HG02642 (cell line): ENCODE data around the gene CENPP.

ENCODE experiments used
- ATAC-seq: cut with Tn5 transposase; IDR thresholded peaks from one replicate; pipeline ENCODE4 v1.9.1; 2021; ENCODE audit warnings: mild to moderate bottlenecking; ENCODE audit not compliant: unreplicated experiment, poor library complexity

CENPP gene

DNA sequence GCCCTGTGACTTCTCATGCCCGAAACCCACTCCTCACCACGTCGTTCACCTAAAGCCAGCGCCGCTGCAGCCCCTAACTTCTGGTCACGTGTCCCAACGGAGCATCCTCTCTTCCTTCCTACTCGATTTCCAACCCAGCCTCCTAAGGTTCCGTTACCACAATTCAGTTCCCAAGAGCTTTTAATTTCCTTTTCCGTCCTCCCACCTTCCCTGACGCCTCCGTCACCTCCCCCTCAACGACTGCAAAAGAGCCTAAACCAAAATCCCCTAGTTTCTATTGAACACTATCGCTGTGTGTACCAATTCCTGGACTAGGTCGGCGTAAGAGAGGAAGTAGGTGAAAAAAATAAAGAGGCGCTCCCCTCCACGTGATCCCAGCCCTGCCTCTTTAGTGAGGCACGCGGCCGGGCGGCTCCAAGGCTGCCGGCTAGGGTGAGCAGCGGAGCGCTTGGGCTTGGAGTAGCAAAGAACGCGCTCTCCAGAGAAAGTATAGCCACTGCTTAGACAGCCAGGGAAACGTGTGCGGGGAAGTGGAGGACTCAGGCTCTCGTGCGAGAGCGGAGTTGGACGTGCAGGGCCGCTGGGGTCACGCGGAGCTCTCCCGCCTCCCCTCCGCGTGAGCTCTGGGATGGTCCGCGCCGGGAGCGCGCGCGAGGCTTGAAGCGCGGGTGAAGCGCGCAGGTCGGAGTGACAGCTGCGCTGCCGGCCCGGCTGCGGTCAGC is at the start of gene CENPP, which contains the start of gene NOL8:
Gene CENPP, plus strand, starts transcription at position 685 of the 722 bp plus-strand sequence.
Gene NOL8, minus strand, starts transcription at position 82 of the 722 bp plus-strand sequence. CDS start 1,189 bp downstream, outside the sequence.
- ATAC-seq = peak; percentile 92

DNA sequence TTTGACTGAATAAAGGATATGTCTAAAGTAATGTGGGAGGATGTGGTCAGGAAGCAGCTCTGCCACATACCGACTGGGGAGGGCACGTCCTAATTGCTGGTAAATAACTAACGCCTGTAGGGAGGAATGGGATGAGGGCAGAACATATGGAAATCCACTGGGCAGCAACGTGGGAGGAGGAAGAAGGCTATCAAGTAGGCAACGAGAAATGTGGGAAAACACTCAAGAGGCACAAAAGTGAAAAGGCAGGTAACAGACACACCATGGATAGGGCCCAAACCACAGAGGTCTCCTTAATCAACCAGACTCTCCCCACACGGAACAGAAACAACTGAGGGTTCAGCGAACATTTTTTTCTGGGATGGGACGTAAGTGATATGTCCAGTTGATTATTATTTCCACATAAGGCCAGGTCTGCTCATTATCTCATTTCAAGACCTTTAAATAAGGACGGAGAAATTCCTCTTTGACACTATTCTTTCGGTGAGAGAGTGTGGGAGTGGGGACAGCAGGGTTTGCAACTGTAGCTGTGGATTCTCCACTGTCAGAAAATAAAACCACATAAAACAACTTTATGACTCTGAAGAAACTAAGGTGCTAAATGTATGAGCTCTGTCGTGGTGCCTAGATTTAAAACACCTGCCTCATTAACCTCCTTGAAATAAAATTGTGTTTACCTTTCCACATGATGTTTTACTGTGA is 49.3 kb upstream of the CENPP start:
- no peak for ATAC-seq

DNA sequence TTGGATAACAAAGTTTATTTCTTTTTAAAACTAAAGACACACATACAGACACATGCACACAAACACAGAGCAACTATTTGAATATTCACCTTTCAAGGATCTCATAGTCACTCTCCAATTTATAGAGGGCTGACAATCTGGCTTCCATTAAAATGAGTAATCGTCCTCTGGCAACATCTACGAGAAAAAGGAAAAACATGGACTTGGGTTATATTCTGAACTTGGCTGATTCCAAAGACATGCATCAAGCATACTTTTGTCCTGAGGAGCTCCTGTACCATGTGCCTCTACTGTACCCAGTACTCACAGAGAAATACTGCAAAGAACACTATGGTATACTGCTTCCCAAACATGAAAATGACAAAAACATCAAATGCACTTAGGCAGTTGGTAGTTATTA is 47.6 kb upstream of the CENPP start:
- ATAC-seq = no peak

DNA sequence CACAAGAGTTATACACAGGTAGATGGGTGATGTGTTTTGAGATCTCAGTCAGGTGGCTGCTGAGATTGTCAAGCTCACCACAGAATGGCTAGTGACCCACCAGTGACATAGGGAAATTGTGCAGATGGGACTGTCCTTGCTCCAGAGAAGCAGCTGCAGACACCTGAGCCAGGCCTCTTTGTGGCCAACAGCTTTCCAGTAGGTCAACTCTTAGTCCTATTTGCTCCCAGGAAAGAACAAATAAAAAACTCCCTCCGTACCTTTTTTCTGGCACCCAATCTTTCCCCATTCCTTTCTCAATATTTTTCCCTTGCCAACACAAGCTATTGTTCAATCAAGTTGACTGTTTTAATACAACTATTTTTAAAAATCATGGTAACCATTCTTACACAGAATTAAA is 46.5 kb upstream of the CENPP start:
- ATAC-seq = no peak

DNA sequence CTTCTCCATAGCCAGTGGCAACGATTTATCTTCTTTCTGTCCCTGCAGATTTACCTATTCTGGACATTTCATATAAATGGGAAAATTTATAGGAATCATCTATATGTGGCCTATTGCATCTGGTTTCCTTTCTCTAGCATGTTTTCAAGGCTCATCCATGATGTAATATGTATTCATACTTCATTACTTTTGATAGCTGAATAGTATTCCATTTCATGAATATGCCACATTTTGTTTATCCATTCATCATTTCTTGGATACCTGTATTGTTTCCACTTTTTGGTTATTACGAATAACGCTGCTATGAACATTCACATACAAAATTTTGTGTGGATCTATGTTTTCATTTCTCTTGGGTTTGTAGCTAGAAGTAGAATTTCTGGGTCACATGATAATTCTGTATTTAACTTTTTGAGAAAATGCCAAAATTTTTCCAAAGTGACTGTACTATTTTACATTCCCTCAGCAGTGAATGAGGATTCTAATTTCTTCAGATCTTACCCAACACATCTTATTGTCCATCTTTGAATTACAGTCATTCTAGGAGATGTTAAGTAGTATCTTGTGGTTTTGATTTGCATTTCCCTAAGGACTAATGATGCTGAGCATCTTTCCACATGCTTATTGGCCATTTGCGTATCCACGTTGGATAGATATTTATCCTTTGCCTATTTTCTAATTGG is 35.9 kb upstream of the CENPP start:
- no peak for ATAC-seq

DNA sequence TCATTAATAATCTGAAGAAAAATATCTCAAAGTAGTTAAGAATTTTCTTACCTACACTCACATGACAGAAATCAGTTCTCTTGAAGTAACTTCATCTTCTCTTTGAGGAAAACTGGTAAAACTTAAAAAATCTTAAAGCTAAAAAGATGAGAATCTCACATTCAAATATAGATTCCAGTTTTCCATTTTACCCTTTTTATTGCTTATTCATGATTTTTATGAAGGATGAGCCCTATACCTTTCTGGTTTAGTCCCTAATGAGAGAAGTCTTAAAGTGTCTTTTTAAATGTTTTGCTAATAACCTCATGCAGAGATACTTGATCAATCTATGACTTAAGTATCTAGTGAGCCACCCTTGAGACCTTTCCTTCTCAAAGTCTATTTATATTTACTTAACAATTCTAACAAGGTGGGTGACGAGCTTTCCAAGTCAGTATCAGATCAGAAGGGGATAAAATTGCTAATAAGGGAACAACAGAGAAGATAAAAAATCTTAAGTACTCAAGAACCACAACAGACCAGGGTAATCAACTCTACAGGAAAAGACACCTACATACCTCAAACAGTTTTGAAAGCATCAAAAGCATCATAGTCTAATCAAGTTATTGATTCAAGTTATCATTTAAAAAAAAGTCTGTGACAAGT is 34.8 kb upstream of the CENPP start:
- ATAC-seq = no peak

DNA sequence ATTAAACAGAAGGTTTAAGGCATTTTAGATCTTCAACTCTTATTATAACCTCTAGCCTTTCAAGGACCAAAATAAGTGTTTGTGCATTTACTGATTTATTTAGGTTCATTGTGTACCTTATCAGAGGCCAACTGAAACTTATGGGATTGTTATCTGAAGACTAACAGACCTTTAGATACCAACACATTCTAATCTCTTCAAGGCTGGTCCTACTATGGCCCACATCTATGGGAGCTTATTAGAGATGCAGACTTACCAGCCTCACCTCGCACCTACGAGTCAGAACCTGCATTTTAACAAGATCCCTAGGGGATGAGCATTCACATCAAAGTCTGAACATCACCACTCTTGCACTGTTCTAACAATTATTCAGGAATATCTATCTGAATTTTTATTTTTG is 34.2 kb upstream of the CENPP start:
- ATAC-seq = no peak

DNA sequence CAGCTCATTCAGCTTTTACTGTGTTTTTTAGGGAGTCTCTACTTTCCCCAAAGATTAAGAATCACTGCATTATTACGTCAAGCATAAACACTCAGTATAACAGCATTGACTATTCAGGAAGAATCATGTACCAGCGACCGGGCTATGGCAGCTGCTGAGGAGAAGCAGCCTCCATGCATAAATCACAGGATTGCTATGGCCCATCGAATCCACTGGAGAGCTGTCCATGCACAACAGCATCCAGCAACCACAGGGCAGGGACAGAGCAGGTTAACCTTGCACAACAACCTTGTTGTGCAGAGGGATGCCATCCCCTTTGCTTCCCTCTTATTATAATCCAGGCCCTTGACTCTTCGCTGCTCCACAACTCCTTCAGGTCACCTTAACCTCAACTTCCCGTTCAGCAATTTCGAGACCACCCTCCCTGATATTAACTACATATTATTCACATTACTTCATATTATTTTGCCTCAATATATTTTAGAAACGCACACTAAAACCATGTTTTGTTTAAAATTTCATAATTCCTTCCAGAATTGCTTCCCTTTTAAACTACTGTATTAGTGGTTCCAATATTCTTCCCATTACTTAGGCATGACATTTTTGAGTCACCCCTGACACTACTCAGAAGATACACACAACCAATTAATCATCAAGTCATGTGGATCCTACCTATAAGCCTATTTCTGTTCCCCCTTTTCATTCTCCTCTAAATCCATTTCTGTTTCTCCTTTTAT is 33.2 kb upstream of the CENPP start:
- no peak for ATAC-seq

DNA sequence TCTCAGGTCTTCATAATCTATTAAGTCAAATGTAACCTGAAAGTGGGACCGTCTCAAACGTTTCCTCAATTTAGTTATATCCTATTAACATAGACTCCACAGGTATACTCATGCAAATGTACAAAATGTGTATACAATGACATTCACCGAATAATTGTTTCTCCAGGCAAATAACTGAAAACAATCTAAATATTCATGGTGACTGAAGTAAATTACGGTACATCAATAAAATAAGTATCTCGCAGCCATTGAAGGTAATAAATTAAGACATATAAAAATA is 32.7 kb upstream of the CENPP start:
- no peak for ATAC-seq

DNA sequence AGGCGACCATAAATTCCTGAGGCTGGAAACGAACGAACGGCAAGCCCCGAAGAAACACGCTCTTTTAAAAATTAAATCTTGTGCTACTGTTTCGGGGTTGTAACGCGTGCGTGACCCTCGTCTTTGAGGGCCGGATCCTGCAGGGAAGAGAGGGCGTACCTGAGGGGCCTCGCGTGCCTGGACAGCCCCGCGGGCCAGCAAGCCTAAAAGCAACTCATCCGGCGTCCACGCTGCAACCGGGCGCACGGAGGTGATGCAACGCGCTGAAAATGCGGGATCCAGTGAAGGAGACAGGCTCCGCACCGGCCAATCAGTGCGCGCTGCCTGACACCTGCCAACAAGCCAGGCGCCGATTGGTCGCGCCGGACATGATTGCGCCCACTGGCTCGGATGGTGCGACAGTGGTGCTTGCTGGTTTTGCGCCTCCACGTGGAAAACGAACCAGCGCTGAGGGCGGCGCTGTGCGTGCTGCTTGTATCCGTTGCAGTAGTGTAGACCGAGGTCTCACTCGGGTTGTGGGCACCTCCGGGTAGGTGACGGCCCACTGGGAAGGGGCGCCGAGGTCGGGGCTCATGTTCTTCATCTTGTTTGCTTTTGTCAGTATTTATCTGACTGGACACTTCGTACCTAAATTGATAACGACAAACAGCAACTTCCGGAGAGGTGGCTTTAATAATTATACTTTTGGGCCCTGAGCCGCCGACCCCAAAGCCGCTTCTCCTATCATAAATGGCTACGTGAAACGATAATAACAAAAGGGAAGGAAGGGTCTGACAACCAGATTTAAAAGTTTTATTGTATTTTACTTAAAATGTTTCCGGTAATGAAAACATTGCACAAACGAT is 32.1 kb upstream of the CENPP start, which contains the start of gene IARS1:
Gene IARS1, minus strand, starts transcription at position 246 of the 845 bp plus-strand sequence. CDS start 4,278 bp downstream, outside the sequence.
- ATAC-seq = peak; percentile 96

DNA sequence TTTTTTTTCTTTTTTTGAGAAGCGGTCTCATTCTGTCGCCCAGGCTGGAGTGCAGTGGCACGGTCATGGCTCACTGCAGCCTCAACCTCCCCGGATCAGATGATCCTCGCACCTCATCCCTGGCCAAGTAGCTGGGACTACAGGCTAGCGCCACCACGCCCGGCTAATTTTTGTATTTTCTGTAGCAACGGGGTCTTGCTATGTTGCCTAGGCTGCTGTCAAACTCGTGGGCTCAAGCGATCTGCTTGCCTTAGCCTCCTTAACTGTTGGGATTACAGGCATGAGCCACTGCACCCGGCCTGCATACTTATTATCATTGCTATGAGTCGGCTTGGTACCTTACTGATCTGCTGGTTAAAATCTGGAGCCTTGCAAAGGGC is 31.5 kb upstream of the CENPP start:
- no peak for ATAC-seq

DNA sequence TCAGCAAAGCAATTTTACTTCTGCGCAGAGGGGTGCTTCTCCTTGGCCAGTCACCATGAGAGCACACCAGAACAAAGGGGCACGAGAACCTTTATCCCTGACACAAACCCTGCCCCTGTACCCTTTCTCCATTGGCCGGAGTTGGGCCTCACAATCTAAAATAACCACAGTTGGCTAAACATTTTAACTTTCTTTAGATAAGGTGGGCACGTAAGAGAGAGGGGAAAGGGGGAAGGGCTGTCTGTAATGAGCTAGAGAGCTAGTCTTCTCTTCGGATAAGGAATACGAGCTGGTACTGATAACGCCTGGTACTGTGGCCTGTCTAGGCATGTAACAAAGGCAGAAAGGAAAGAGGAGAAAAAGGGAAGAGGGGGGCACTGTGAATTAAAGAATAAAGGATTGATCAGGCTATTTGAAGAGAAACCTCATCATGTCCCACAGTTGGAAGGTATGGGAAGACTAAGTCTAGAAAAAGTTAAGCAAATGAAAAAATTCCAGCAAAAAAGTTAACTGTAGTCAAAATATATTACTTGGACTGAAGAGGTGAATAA is 30.4 kb upstream of the CENPP start:
- ATAC-seq = no peak

DNA sequence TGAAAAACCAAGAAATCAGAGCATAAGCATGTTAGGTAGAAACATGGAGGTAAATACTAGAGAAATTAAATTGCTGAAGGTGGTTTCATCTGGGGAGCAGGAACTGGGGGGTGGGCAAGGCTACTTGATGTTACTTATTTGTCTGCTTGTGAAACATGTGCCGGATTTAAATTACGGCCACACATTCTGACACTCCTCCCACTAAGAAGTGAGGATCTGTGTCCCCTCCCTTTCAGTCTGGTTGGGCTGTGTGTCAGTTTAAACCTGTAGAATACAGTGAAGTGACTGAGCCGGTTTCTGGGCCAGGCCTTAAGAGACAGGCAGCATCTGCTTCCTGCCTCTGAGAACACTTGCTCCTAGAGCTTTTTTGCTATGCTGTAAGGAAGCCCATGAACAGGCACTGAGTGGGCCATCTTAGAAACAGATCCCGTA is 29.9 kb upstream of the CENPP start:
- ATAC-seq = no peak

DNA sequence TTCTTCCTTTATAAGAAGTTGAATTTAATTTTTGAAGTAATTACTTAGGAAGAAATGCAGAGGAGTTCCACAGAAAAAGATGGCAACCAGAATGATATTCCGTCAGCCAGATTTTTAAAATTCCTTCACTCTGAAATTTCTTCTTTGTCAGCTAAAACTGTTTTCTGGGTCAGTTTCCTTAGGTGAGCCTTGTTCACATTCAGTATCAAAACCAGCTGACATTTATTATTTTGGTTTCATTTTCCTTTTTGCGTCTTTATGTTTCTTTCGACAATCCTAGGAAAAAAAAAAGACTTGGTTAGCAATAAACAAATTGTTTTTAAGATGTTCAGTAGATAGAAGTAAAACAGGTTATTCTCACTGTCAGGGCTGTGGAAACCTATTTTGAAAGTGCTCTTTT is 28.1 kb upstream of the CENPP start:
- ATAC-seq = no peak

DNA sequence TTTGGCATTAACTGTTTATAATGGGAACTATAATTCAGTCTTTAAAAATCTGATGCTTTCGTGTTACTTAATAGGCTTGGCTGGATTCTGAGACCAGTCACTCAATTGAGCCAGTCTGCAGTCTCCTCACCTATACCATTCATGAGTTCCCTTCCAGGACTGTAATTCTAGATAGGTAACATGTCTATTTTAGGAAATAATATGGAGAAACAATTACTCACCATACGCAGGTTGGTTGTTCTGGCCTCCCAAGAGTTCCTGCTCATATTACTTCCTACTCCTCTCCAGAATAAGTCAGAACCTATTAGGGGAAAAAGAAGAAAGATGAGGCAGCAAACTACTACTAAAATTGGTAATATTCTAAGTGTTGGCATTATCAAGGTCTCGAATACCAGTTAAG is 27.7 kb upstream of the CENPP start:
- no peak for ATAC-seq

DNA sequence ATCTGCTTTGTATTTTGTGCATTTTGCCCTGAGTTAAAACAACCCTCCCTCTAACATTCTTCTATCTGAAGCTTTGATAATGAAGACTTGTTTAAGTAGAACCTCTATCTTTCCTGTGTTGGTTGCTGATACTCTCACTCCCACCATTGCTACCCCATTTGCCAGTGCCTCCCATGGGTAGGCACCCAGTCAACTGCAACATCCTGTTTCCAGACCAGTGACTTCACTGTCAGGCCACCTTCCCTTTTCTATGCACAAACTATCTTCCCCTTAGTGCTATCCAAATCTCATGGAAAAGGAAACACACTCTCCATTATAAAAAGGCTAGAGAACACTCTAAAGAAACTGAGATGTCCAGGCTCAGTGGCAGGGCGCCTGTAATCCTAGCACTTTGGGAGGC is 26.6 kb upstream of the CENPP start:
- ATAC-seq = no peak

DNA sequence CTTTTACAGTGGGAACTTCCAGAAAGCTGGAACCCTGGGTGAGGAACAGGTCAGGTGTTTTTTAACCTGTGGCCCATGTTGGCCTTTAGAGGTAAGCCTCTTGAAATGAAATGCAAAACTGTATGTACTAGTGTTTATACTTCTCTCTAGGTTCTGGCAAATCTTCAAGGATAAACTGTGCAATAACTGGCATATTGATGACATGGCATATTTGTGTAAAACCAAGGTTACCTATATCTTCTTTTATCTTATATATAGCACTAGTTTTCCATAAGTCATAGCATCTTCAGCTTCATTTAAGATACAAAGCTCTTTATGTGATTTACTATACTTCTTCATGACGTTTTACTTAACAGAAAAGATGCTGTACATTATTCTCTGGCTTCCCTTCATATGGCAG is 24.8 kb upstream of the CENPP start:
- ATAC-seq = no peak

DNA sequence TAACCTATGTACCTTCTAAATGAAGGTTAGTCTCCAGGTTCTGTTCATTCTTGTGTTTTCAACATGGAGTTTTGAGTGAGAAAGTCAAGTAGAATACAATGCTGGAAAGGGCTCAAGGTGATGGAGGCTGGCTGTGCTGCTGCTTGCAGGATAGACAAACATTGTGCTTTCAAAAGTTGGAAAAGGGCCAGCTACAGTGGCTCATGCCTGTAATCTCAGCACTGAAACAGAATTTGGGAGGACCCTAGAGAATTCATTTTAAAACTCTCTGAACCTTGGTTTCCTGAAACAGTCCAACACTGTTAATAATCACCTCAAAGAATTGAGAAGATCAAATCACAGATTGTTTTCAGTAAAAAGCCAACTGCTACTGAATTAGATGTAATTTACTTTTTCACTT is 16.9 kb upstream of the CENPP start:
- no peak for ATAC-seq

DNA sequence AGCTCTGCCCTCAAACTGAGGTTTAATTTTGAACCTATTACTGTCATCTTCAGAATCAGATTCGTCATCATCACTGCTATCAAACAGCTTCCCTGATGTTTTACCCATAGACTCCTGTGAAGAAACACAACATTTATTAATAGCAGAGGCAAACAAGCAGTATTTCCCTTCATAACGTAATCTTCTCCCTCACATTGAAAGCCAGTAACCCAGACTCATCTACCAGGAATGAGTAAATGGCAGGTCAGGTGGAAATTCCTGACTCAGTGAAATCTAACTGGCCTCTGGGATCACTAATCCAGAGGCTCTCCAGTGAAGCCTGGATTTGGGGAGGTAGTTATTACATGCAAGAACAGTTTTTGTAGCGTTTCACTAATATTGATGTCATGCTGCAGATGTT is 15.2 kb upstream of the CENPP start:
- ATAC-seq = no peak
